Right lung (tissue), 5 donors: Measurements from ENCODE around the gene CYP2R1. TPM values are rescaled to one million over a fixed set of nuclear protein-coding genes. Genes with fewer than 3 reads are reported as not detected.
"Not testable (repeated sequence)": the region's sequence is repeated elsewhere in the genome, so short reads cannot be mapped to it uniquely, and the experiment has no call there.

Experiments
- DNase-seq, 2 donors: peaks; one replicate each; pipeline ENCODE4 v3.0.0-alpha.2; 2013
- polyA plus RNA-seq, 5 donors: library from polyadenylated mRNA; unstranded; fragments of 120-200 nt; gene quantifications; one replicate each; pipeline versions ENCODE4 v1.2.1 to v1.2.3, GENCODE V29; 2013; ENCODE audit warnings: inconsistent platforms in 1 of 5, low replicate concordance in 1 of 5; ENCODE audit not compliant: insufficient read length in 5 of 5, insufficient read depth in 1 of 5

CYP2R1 gene
- polyA plus RNA-seq, 5 donors = 26.0 to 32.5 (median 29.8) TPM

DNA sequence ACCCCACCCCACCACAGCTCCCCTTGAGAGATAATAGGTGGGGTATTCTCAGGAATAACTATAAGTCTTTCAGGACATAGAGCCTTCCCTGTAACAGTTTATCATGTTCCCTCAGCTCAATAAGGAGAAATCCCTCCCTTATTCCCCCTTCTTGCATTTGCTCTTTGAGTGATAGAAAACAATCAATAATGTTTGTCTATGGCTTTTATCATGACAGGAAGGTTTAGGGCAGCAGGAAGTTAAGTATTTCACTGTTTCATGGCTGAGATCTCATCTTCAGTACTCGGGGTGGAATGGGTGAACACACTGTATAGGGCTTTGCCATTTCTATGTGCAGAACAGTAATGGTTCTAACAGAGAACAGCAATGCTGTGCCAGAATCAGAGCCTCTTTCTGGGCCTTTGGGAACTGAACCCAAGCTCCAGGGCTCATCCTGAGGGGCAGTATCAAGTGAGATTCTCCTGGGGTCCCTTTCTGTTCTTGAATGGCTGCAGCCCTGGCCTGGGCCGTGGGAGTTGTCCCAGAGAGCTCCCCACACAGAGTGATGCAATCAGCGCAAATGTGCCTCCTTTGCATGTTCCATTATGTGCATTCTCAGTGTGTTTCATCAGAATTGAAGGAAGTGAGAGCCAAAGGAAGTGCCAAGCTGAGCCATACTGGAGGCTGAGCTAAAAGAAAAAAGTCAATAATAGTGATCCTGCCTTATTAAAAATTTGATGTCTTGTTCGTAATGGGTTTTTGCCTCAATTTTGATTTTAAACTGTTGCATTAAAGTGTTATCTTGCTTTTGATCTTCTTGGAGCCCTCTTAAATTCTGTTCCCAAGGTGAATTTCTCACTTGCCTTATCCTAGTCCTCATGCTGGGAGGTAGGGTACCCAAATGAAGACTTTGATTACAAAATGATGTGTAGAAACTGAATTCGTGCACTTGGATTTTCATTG lies 2.9 kb upstream of the CYP2R1 start:
- peak in 1 of 2 donors; percentile 59 for DNase-seq

DNA sequence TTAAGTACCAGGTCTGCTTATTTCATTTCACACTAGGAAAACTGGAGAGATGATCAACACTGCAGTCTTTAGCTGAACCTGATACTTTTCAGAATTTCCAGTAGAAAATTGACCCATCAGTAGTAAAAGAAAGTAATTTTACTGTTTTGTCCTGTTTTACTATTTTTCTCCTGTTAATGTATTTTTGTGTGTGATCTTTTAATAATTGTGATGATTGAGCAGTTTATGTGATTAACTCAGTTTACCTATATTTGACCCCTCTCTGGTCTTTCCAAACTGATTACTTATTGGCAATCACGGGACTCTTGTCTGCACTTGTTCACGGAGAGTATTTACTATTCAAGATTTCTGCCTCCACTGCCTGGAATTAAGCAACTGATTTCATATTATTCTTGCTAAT lies 546 bp upstream of the CYP2R1 start:
- DNase-seq = no peak

GRCh38 chr11:14891143-14892035 lies 642 bp downstream of the CYP2R1 start:
- peak; percentile 90 to 91 for DNase-seq

DNA sequence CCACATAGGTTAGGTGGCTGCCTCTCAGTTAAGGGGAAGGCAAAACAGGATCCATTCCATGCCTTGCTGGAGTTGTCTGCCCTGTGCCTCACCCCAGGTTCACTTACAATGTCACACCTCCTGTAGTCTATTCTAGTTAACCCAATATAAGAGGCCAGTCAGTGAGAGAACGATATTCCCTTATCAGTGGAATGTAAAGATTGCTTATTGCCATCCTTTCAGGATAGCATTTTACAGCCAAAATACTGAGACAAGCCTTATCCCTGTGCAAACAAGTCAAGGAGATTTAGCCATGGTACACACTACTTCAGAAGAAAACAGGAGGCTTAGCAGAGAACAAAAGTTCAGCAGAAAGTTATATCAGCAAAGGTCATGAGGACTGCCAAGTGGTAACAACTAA lies 5.5 kb downstream of the CYP2R1 start:
- DNase-seq = no peak

DNA sequence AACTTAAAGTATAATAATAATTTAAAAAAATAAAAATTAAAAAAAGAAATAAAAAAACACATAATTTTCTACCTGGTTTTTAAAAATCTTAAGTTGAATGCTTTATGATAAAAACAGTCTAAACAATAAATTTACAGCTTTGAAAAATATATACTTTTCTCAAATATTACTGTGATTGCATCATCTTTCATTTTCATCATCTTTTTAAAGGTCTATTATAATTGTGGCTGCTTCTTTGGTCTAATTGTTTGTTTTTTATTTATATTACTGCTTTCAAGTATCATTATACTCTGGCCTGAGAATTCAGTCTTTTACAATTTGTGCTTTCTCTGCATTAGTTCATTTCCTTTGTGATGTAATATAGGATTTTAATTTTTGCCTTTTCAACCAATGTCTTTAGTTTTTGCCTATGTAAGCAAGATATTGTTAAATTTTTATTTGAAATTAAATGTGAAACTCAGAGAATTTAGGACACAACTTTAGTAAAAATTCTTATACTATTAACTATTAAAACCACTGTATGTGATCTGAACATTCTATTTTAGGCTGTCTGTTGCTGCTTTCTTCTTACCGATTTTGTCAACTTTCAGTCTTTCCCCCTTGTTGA lies 7.3 kb downstream of the CYP2R1 start:
- DNase-seq = no peak

DNA sequence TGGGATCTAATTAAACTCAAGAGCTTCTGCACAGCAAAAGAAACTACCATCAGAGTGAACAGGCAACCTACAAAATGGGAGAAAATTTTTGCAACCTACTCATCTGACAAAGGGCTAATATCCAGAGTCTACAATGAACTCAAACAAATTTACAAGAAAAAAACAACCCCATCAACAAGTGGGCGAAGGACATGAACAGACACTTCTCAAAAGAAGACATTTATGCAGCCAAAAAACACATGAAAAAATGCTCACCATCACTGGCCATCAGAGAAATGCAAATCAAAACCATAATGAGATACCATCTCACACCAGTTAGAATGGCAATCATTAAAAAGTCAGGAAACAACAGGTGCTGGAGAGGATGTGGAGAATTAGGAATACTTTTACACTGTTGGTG lies 8.3 kb downstream of the CYP2R1 start:
- not testable (repeated sequence) for DNase-seq

- DNase-seq = no peak
Observed at GRCh38 chr11:14882196-14882595, 9.8 kb downstream of the CYP2R1 start.

- DNase-seq = no peak
Observed at GRCh38 chr11:14881576-14882193, 10.3 kb downstream of the CYP2R1 start.

GRCh38 chr11:14875163-14875562 lies 16.9 kb downstream of the CYP2R1 start:
- DNase-seq = no peak

DNA sequence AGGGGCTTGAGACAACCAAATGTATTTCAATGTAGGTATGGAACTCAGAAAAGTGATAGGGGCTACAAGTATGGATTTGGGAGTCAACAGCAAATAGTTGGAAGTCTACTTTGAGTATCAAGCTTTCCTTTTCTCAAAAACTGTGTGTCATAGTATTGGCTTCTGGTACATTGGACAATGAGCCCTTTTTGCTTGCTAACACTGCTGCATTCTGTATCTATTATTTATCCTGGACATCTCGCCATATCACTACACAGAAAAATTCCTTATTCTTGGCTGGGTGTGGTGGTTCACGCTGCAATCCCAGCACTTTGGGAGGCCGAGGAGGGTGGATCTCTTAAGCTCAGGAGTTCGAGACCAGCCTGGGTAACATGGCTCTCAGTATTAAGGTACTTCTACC lies 18.4 kb downstream of the CYP2R1 start:
- DNase-seq = no peak

DNA sequence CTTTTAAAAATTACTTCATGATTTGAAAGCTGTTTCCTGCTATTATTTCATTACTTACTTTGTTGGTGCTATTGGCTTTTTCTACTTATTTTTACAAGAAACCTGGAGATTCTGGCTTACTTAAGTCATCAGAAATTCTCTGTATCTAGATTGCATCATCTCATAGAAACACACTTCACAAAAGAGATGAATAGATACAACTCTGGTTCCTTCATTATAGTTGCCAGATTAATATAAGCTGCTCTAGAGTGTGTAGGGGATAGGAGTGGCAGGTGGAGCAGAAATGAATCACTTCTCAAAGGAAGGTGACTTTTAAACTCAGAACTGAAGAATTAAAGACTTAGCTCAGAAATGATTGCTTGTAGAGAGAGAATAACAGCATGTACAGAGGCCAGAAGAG lies 20.0 kb downstream of the CYP2R1 start:
- DNase-seq = no peak

- not testable (repeated sequence) for DNase-seq
Observed at GRCh38 chr11:14863775-14864174, 28.3 kb downstream of the CYP2R1 start.

DNA sequence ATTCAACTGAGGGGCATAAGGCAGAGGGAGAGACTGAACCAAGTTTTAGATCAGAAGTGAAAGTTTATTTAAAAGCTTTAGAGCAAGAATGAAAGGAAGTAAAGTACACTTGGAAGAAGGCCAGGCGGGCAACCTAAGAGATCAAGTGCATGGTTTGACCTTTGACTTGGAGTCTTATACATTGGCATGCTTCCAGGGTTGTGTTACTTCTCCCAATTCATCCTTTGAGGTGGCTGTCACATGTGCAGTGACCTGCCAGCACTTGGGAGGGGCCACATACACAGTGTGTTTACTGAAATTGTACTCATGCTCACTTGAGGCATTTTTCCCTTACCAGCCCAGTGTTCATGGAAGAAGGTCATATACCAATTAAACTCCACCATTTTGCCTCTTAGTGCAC lies 30.4 kb downstream of the CYP2R1 start:
- DNase-seq = peak; percentile 18 to 28

GRCh38 chr11:14860511-14860910 lies 31.5 kb downstream of the CYP2R1 start:
- DNase-seq = no peak

GRCh38 chr11:14858404-14858803 lies 33.6 kb downstream of the CYP2R1 start:
- no peak for DNase-seq

DNA sequence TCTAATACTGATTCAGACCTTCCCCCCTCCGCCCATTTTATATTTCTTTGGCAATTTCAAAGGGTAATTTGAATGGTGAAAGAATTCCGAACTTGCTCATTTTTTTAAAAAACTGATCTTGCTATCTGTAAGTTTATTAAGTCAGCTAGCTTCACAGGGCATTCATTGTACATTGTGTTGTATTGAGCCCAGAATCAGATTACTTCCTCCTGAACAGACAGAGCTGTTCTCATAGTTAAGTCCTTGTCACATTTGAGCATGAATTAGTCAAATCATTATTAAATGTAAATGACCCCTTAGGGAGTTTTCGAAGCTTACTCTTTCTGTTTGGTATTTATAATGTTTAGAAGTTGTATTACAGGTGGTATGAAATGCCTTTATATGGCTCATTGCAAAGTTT lies 34.4 kb downstream of the CYP2R1 start:
- DNase-seq = no peak

DNA sequence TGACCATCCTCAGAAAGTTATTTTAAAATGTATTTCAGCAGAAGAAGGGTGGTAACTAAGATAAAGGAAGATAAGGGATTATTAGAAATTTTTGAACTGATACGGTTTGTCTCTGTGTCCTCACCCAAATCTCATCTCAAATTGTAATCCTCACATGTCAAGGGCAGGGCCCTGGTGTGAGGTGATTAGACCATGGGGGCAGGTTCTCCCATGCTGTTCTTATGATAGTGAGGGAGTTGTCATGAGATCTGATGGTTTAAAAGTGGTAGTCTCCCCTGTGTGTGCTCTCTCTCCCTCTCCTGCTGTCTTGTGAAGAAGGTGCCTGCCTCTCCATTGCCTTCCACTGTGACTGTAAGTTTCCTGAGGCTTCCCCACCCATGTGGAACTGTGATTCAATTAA lies 36.1 kb downstream of the CYP2R1 start:
- no peak for DNase-seq

DNA sequence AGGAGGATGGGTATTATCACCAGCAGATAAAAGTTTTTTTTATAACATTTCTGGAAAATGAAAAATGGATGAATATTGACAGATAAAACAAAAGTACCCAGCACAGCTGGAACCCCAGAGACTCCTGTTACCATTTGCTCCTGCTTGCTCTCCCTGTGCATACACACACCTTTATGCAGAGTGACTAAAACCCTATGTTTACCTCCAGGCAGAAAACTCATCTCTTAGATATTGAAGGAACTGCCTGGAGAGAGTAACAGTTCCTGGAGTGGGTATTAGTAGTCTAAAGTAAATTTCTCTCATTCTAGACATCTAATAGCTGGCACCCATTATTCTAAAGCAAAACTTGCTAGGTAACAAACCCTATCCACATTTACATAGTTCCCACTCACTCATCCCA lies 38.0 kb downstream of the CYP2R1 start:
- DNase-seq = no peak

DNA sequence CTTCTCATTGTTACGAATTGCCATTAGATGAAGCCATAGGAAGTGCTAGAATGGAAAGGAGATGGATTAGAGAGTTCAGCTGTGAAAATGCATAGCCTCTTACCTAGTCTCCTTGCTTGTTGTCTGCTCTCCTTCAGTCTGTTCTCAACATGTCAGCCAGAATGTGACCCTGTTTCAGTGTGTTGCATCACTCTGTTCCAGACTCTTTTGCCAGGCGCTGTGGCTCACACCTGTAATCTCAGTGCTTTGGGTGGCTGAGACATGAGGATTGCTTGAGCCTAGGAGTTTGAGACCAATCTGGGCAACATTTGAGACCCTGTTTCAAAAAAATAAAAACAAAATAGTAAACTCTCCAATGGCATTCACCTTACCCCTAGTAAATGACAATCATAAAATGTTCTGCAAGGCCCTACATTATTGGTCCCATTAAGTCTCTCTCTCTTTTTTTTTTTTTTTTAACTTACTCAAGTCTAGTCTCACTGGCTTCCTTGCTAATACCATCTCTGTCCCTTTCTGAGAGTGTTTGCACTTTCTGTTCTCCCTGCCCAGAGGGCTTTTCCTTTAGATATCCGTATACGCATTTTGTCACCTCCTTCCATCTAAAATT lies 39.4 kb downstream of the CYP2R1 start:
- DNase-seq = no peak

DNA sequence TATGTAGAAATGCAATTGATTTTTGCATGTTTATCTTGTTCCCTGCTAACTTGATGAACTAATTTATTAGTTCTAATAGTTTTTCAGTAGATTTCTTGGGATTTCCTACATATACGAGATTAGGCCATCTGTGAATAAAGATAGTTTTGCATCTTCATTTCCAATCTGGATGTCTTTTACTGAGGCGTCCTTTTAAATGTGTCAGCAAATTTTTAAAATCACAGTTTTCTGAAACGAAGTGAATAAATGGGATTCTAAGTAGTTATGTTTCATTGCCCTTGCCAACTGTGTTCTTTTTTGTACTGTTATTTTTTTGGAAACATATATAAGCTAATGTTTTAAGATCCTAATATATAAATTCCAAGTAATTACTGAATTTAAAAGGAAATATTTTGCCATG lies 50.0 kb downstream of the CYP2R1 start:
- no peak for DNase-seq
